Subcutaneous adipose tissue (tissue), 4 donors: ENCODE measurements around the gene MYLK3. TPM values are rescaled to one million over a fixed set of nuclear protein-coding genes. Genes with fewer than 3 reads are reported as not detected.

Experiments used
- CTCF ChIP-seq: fragments of 450-650 bp; IDR thresholded peaks from one replicate; pipeline ENCODE4 v1.5.1; 2016; ENCODE audit warnings: low read depth, mild to moderate bottlenecking, control low read depth, antibody characterized with exemption, moderate library complexity
- total RNA-seq, 4 donors: library from RNA; depleted of rRNA; stranded (reverse); fragments of >200 nt; gene quantifications; one replicate each; pipeline ENCODE4 v1.1.0, GENCODE V29; 2016

The MYLK3 gene
- total RNA-seq, 4 donors from 2014 or later = 0.17 to 2.6 (median 0.49) TPM

- no peak for TF ChIP-seq CTCF
Observed at GRCh38 chr16:46701615-46702014, 46.5 kb downstream of the MYLK3 start.

- TF ChIP-seq CTCF = no peak
Observed at GRCh38 chr16:46700048-46700447, 48.1 kb downstream of the MYLK3 start.

GRCh38 chr16:46696957-46697356, 51.2 kb downstream of the MYLK3 start:
- TF ChIP-seq CTCF = no peak

GRCh38 chr16:46695937-46696336, 52.2 kb downstream of the MYLK3 start:
- TF ChIP-seq CTCF = no peak

GRCh38 chr16:46693598-46693997, 54.5 kb downstream of the MYLK3 start:
- no peak for TF ChIP-seq CTCF

- no peak for TF ChIP-seq CTCF
Observed at GRCh38 chr16:46691726-46692125, 56.4 kb downstream of the MYLK3 start.

- TF ChIP-seq CTCF = no peak
Observed at GRCh38 chr16:46690281-46691178, 57.6 kb downstream of the MYLK3 start.
